ENCODE data around the gene OR1E1.

GRCh38 chr17:3433741-3434140 is 35.5 kb upstream of the OR1E1 start, which contains the start of gene OR1E2:
- TF ChIP-seq CTCF (IDR thresholded peaks at IDR 0.05; ENCODE audit: low read depth, low read length, missing input control) (no peak), SP1 (IDR thresholded peaks at IDR 0.05) (no peak), YY1 (IDR thresholded peaks at IDR 0.05) (no peak), TAF1 (conservative IDR thresholded peaks at IDR 0.05) (no peak)
